ENCODE results near the gene DOCK2. TPM values are rescaled to one million over a fixed set of nuclear protein-coding genes. Genes with fewer than 3 reads are reported as not detected.
A peak's percentile ranks its signal among the peaks of the same experiment; 100 is the strongest.

The DOCK2 gene
- total RNA-seq, 1 donor: 6.2 TPM

DNA sequence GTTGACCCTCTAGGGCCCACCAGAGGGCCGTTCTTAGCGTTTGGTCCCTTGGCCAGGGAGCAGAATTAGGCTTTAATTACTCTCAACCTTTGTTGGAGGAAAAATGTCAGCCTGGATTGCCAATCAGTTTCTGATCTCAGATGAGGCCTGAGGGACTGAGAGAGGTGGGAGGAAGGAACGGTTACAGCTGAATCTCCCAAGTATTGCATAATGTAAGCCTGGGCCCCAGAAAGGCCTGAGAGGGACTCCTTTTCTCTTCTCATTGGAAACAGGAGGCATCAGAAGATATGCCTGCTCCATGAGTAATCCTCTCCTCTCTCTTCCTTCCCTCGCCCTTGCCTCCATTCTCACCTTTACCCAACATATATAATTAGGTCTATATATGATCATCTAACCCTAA is 237.5 kb downstream of the DOCK2 start:
- TF ChIP-seq, protein P1, sequence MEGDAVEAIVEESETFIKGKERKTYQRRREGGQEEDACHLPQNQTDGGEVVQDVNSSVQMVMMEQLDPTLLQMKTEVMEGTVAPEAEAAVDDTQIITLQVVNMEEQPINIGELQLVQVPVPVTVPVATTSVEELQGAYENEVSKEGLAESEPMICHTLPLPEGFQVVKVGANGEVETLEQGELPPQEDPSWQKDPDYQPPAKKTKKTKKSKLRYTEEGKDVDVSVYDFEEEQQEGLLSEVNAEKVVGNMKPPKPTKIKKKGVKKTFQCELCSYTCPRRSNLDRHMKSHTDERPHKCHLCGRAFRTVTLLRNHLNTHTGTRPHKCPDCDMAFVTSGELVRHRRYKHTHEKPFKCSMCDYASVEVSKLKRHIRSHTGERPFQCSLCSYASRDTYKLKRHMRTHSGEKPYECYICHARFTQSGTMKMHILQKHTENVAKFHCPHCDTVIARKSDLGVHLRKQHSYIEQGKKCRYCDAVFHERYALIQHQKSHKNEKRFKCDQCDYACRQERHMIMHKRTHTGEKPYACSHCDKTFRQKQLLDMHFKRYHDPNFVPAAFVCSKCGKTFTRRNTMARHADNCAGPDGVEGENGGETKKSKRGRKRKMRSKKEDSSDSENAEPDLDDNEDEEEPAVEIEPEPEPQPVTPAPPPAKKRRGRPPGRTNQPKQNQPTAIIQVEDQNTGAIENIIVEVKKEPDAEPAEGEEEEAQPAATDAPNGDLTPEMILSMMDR (IDR thresholded peaks at IDR 0.05; ENCODE audit: extremely low read depth, low read depth, low read length): no peak
- H3K27me3 ChIP-seq (ENCODE audit: insufficient read depth, low read length): no peaks in the 10 kb centered on the region
- H3K79me2 ChIP-seq (ENCODE audit: insufficient read depth, low read length): no peaks in the 10 kb centered on the region
- H3K9me3 ChIP-seq (ENCODE audit: low read depth, low read length): no peaks in the 10 kb centered on the region
- DNase-seq (ENCODE audit: insufficient read length, low spot score, missing footprints): no peak
- peaks cover 2% of the 10 kb centered on the region for H3K4me1 ChIP-seq (ENCODE audit: insufficient read depth, low read length)
- no peak overlapping the region for H3K27ac ChIP-seq (ENCODE audit: low read depth, low read length)
- no peaks in the 10 kb centered on the region for H3K36me3 ChIP-seq (ENCODE audit: insufficient read depth, low read length)
- H3K4me2 ChIP-seq (ENCODE audit: insufficient read depth, low read length): no peak overlapping the region
- H3K4me3 ChIP-seq (ENCODE audit: insufficient read depth, low read length): no peak overlapping the region
- H2AFZ ChIP-seq (ENCODE audit: low read length): no peak overlapping the region
- H4K20me1 ChIP-seq (ENCODE audit: insufficient read depth, low read length): no peaks in the 10 kb centered on the region

DNA sequence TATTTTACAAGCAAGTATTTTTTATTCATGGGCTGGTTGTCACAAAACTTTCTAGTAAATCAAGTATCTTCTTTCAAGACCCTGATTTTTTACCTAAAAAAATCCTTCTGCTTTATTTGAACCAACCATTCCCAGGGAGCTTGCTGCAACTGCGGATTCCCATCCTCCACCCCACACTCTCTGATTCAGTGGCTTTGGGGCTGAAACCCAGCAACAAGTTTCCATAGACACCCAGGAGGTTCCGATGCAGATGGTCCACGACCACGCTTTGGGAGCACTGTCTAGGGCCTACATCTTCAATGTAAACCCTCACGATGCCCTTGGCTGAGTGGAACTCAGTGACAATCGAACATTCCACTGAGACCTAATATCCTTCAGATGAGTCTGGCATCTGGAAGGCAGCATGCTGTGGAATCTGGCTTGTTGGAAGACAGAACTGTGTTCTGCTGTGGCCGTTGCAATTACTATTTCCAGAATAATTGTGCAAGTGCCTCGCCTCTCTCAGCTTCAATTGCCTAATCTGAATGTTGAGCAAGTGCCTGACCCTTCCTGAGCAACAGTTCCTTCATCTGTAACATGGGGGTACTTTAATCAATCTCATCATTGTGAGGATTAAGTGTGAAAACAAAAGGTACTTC is 238.1 kb downstream of the DOCK2 start:
- H3K27ac ChIP-seq (ENCODE audit: low read depth, low read length): peak overlapping the region; percentile 13
- H3K4me3 ChIP-seq (ENCODE audit: insufficient read depth, low read length): no peak overlapping the region
- H3K36me3 ChIP-seq (ENCODE audit: insufficient read depth, low read length): no peaks in the 10 kb centered on the region
- DNase-seq (ENCODE audit: insufficient read length, low spot score, missing footprints): peak; percentile 1
- TF ChIP-seq, protein P1 (IDR thresholded peaks at IDR 0.05; ENCODE audit: extremely low read depth, low read depth, low read length): no peak
- H3K79me2 ChIP-seq (ENCODE audit: insufficient read depth, low read length): no peaks in the 10 kb centered on the region
- no peak overlapping the region for H3K4me2 ChIP-seq (ENCODE audit: insufficient read depth, low read length)
- peaks cover 2% of the 10 kb centered on the region for H3K4me1 ChIP-seq (ENCODE audit: insufficient read depth, low read length)
- no peaks in the 10 kb centered on the region for H3K27me3 ChIP-seq (ENCODE audit: insufficient read depth, low read length)
- H3K9me3 ChIP-seq (ENCODE audit: low read depth, low read length): no peaks in the 10 kb centered on the region
- H2AFZ ChIP-seq (ENCODE audit: low read length): no peak overlapping the region
- no peaks in the 10 kb centered on the region for H4K20me1 ChIP-seq (ENCODE audit: insufficient read depth, low read length)

DNA sequence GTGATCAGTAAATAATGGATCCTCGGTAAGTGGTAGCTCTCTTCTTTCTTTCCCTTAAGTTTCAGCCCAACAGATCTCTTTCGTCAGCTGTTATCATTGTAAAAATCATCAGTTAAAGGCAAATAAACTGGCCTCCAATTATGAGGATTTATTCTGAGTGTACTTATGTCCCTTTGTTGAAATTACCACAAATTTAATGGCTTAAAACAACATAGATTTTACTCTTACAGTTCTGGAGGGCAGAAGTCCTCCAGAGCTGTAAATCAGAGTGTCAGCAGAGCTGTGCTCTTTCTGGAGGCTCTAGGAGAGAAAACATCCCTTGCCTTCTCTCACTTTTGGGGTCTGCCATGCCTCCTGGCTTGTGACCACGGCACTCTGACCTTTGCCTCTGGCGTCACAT is 238.7 kb downstream of the DOCK2 start:
- H3K27ac ChIP-seq (ENCODE audit: low read depth, low read length): peak overlapping the region; percentile 13
- H3K27me3 ChIP-seq (ENCODE audit: insufficient read depth, low read length): no peaks in the 10 kb centered on the region
- H2AFZ ChIP-seq (ENCODE audit: low read length): no peak overlapping the region
- H3K4me2 ChIP-seq (ENCODE audit: insufficient read depth, low read length): no peak overlapping the region
- no peak for DNase-seq (ENCODE audit: insufficient read length, low spot score, missing footprints)
- H3K4me1 ChIP-seq (ENCODE audit: insufficient read depth, low read length): peaks cover 2% of the 10 kb centered on the region
- H3K4me3 ChIP-seq (ENCODE audit: insufficient read depth, low read length): no peak overlapping the region
- no peaks in the 10 kb centered on the region for H4K20me1 ChIP-seq (ENCODE audit: insufficient read depth, low read length)
- TF ChIP-seq, protein P1 (IDR thresholded peaks at IDR 0.05; ENCODE audit: extremely low read depth, low read depth, low read length): no peak
- no peaks in the 10 kb centered on the region for H3K79me2 ChIP-seq (ENCODE audit: insufficient read depth, low read length)
- no peaks in the 10 kb centered on the region for H3K36me3 ChIP-seq (ENCODE audit: insufficient read depth, low read length)
- no peaks in the 10 kb centered on the region for H3K9me3 ChIP-seq (ENCODE audit: low read depth, low read length)

DNA sequence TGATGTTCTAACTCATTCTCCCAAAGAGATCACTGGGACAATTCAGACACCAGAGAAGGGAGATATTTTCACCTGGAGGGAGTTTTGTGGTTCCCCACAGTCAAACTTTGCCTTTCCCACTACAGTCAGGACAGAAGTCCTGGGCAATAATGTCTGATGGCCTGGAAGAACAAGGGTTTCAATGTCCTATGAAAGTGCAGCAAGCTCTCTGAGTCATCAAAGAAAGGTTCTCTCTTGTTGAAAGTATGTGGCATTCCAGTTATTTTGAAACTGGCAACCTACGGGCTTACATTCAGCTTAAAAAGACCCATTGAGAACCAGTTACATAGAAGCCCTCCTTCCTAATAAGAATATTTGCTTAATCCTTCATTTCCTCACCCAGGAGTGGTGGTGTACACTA is 239.3 kb downstream of the DOCK2 start:
- H3K9me3 ChIP-seq (ENCODE audit: low read depth, low read length): no peaks in the 10 kb centered on the region
- H2AFZ ChIP-seq (ENCODE audit: low read length): no peak overlapping the region
- no peaks in the 10 kb centered on the region for H3K36me3 ChIP-seq (ENCODE audit: insufficient read depth, low read length)
- no peak overlapping the region for H3K4me3 ChIP-seq (ENCODE audit: insufficient read depth, low read length)
- peaks cover 2% of the 10 kb centered on the region for H3K4me1 ChIP-seq (ENCODE audit: insufficient read depth, low read length)
- H3K27ac ChIP-seq (ENCODE audit: low read depth, low read length): no peak overlapping the region
- no peaks in the 10 kb centered on the region for H4K20me1 ChIP-seq (ENCODE audit: insufficient read depth, low read length)
- DNase-seq (ENCODE audit: insufficient read length, low spot score, missing footprints): peak; percentile 58
- no peak overlapping the region for H3K4me2 ChIP-seq (ENCODE audit: insufficient read depth, low read length)
- no peaks in the 10 kb centered on the region for H3K79me2 ChIP-seq (ENCODE audit: insufficient read depth, low read length)
- TF ChIP-seq, protein P1 (IDR thresholded peaks at IDR 0.05; ENCODE audit: extremely low read depth, low read depth, low read length): no peak
- no peaks in the 10 kb centered on the region for H3K27me3 ChIP-seq (ENCODE audit: insufficient read depth, low read length)
